ENCODE measurements around the gene ALOXE3.
A peak's percentile ranks its signal among the peaks of the same experiment; 100 is the strongest.
"Not testable (repeated sequence)": the region's sequence is repeated elsewhere in the genome, so short reads cannot be mapped to it uniquely, and the experiment has no call there.

The ALOXE3 gene

DNA sequence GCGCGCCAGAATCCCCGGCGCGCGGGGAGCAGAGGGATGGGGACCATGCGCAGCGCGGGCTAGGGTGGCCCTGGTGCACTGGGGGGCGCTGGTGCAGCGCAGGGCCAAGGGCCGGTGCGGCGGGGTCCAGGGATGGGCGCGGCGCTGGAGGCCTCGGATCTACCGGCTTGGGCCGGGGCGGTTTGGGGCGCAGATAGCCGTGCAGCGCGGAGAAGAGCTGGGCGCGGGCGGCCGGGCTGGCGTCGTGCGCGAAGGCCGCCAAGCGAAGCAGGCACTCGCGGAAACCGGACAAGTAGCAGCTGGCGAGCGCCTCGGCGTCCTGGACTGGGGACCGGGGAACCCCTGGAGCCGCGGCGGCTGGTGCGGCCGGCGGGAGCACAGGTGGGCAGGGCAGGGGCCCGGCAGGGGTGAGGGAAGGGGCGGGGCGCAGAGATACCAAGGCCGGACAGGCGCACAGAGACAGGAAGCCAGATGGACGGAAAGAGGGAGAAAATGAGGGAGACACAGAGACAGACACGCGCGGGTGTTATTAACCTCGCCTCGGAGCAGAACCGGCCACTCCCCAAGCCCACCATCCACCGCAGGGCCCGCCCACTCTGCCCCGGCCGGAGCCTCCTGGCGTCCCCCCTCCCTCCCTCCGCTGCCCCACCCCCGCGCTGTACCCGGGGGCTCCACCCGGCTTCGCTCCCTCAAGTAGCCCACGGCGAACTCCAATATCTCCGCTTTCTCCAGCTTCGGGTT is 3.5 kb upstream of the ALOXE3 start:
- DNase-seq: peak; percentile 56 to 72

DNA sequence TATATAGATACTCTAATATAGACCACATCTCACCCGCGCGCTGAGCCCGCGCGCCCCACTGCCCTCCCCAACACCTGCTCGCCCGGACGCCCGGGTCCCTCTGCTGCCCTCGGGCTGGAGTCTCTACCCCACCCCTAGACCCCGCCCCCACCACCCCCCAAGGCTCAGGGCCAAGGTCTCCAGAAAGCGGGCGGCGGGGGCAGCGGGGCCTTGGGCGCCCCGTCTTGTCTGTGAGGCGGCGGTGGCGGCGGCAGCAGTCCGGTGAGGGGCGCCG is 3.0 kb upstream of the ALOXE3 start:
- DNase-seq: no peak

- DNase-seq: peak; percentile 83 to 88
Measured at GRCh38 chr17:8120520-8121406, 2.4 kb upstream of the ALOXE3 start.

DNA sequence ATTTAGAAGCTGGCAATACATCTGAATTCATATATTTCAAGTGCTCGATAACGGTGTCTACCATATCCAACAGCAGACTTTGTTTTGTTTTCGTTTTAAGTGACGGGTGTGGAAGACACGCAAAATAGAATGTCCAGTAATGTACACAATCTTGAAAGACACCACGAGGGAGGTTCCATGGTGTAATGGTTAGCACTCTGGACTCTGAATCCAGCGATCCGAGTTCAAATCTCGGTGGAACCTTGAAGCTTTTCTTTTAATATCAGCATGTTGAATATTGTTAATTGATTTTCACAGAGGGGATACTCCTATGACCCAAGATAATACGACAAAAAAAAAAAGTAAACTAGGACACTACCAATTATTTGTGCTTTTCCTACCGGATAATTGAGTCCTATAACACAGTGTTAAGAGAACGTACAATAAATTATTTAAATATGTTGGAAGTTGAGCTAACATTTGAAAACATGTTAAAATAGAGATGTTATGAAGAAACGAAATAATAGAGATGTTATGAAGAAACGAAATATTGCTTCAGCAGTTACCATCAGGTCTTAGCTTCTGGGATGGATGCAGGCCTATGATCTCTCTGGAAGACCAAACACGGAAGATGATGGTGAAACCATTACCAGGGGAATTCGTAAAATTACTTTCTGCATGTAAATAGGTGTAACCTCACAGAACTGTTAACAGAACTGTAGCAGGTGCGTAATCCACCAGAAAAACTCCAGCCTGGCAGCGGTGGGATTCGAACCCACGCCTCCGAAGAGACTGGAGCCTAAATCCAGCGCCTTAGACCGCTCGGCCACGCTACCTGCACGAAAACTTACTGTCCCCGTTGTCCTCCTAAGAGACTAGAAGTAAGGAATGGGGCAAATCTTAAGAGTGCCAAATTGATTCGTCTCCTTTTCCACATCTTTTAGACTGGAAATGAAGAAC is 1.5 kb upstream of the ALOXE3 start:
- peak; percentile 92 to 95 for DNase-seq

DNA sequence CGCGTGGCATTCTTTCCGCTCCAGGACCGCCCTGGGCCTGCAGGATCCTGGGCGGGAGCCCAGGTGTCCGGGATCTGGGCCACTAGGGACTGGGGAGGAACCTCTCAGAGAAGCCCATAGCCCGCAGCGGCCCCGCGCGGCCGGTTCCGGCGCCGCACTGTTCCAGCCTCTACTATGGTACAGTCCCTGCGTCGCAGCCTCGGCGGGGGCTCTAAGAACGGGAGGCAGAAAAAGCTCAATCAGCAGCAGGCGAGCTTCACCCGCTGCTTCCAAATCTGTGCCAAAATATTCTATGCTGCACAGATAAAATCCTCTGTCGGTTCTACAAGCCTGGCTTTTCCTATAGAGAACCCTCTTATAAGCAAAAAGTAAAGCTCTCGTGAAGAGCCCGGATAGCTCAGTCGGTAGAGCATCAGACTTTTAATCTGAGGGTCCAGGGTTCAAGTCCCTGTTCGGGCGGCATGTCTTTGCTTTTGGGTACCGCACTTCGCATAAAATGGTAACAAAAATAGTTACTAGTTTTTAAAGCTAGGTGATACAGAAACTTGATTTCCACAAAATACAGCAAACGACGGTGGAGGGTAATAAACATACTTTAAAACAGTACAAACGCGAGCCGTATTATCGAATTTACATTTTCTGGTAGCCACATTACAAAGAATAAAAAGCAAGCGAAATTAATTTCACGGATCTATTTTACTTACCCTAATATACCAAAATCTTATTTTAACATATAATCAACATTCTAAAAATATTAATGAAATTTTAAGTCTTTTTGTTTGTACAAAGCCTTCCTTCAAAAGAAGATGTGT is 661 bp upstream of the ALOXE3 start:
- peak; percentile 88 to 91 for DNase-seq

DNA sequence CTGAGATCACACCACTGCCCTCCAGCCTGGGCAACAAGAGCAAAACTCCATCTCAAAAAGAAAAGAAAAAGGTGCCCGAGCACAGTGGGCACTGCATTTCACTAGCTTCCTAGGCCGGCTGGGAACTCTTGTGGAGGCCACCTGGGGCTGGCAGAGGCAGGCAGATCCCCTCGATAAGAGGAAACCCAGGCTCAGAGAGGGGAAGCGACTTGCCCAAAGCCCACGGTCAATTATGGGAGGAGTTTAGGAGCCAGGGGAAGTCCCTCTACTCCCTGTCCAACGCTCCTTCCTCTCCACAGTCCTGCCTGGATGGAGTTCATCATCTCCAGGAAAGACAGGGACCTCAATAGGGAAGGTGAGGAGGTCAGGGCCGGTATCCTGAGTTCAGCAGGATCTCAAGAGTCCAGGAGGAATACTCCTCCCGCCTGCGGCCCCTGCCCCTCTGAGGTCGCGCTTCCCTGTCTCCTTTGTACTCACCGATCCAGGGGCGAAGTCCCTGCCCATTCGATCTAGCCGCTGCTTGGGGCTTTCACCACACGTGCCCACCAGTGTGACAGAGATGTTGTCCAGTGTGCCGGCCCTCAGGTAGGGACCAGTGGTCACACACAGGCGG is 841 bp downstream of the ALOXE3 start:
- DNase-seq: no peak

GRCh38 chr17:8116776-8117175 is 1.5 kb downstream of the ALOXE3 start:
- DNase-seq: no peak

- DNase-seq: no peak
Measured at GRCh38 chr17:8110907-8111306, 7.4 kb downstream of the ALOXE3 start.

GRCh38 chr17:8110456-8110804 is 7.9 kb downstream of the ALOXE3 start:
- no peak for DNase-seq

- peak; percentile 85 to 87 for DNase-seq
Measured at GRCh38 chr17:8109661-8110455, 8.5 kb downstream of the ALOXE3 start.

DNA sequence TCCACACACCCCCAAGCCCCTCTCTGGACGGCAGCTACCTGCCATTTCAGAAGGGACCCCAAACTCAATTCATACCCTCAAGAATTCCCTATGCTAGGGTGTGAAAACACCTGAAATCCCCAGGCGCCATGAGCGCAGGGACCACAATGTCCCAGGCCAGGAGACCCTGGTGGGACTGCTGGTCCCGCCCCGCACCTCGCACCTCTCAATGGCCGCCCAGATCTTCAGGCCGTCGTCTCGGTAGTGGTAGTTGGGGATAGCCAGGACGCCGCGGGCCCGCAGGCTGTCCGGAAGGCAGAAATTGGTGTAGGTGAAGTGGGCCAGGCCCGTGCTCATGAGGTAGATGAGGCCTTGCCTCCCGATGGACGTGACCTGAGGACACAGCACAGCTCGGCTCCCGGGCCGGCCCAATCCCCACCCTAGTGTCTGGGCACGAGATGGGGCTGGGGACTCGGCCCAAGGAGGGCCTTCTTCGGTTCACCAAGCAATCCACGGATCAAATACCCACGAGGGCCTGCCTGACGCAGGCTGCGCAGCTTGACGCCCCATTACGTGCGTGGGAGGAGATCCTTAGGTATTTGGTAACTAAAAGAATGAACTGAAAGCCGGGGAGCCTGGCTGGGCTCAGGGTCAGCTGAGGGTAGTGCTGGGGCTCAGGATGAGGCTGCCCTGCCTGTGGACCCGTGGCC is 9.2 kb downstream of the ALOXE3 start:
- no peak for DNase-seq

DNA sequence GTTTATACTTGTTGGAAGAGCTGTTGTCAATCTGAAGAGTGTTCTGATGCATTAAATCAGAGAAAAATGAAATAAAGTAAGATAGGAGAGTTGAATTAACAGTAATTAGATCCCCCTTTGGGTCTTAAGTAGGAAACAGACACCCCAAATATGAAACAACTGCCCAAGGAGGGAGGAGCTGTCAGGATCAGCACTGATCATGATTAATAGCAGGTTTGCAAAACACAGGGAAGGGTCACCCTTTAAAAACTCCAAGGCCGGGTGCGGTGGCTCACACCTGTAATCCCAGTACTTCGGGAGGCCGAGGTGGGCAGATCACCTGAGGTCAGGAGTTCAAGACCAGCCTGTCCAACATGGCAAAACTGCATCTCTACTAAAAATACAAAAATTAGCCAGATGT is 11.3 kb downstream of the ALOXE3 start:
- not testable (repeated sequence) for DNase-seq

DNA sequence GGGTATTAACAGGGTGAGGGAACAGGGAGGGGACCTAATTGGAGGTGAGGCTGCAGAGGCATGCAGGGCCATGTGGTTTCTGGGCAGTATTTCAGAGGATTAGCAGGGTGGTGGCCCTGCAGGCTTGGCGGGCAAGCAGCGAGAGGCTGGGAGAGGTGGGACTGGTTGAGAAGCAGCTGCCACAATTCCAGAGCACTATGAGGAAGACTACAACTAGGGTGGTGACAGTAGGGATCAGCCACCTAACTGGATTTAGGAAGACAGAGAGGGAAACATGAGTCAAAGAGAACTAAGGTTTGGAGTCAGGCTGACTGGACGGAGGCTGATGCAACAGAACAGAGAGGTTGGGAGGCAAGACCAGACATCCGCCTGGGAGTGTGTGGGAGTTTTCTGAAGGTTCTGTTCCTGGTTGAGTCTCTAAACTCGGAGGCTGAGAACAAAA is 12.3 kb downstream of the ALOXE3 start:
- DNase-seq: no peak

GRCh38 chr17:8104911-8105310 is 13.4 kb downstream of the ALOXE3 start:
- no peak for DNase-seq

GRCh38 chr17:8103549-8103948 is 14.8 kb downstream of the ALOXE3 start:
- no peak for DNase-seq

- DNase-seq: no peak
Measured at GRCh38 chr17:8101721-8102120, 16.6 kb downstream of the ALOXE3 start.

- DNase-seq: no peak
Measured at GRCh38 chr17:8100763-8101162, 17.6 kb downstream of the ALOXE3 start.

DNA sequence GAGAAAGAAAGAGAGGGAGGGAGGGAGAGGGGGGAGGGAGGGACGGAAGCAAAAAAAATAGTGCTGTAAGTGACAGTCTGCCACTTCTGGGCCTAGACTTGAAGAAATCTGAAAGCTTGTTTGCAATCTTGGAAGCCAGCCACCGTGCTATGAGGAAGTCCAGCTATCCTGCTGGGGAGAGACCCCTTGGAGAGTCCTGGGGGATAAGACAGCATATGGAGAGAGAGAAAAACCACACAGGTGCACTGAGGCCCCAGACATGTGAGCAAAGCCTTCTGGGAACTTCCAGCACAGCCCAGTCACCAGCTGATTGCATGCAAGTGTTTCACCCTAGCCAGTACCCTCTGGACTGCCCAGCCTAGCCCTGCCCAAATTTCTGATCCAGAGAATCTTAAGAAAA is 18.2 kb downstream of the ALOXE3 start:
- DNase-seq: no peak

- DNase-seq: no peak
Measured at GRCh38 chr17:8096541-8096940, 21.8 kb downstream of the ALOXE3 start.

DNA sequence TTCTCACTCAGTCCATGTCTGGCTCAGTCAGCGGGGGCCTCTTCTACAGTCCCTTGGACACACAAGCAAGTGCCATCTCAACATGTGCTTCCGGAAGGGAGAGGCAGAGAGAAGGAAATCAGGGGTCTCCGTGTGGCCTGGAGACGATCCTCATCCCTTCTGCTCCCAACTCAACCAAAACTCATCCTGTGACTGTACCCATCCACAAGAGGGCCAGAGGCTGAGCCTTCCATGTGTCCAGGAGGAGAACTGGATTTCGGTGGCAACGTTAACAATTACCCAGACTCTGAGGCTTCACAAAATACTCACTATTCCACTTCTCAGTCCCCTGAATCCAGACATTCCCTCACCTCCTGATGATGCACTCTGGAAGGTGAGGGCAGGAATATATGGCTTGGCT is 23.0 kb downstream of the ALOXE3 start:
- DNase-seq: no peak

All from stimulated activated CD4-positive, alpha-beta T cell treated with anti-CD3 and anti-CD28 coated beads, Interleukin-2, amount 100 ng/mL, for 24 hours (primary cell).